HepG2 (cell line): ENCODE results near the gene CTLA4. TPM values are rescaled to one million over a fixed set of nuclear protein-coding genes. Genes with fewer than 3 reads are reported as not detected.

Experiments
- ATAC-seq: fragments of 200-7000 bp; cut with Tn5 transposase; 3 replicates; pipeline ENCODE4 v1.9.1; 2020; ENCODE audit warnings: mild to moderate bottlenecking, moderate library complexity
- BruUV-seq: library from RNA; stranded (reverse); fragments of 400-500 nt; replicated peaks from 2 replicates; lab custom pipeline; 2021; lab: Mats Ljungman, UMichigan
- CTCF ChIA-PET: fragments of 300-600 bp; formaldehyde crosslinking; extraction: SDS; loops from one replicate; lab custom pipeline; 2021; ENCODE audit warnings: low total read pairs, inconsistent platforms, low intra/inter-chr PET ratio; lab: Yijun Ruan, JAX
- POLR2A ChIA-PET: fragments of 350-600 bp; sonication (Branson Sonifier 250); formaldehyde crosslinking; loops from one replicate; lab custom pipeline; 2020; ENCODE audit warnings: antibody characterized with exemption, inconsistent platforms; lab: Yijun Ruan, JAX
- DNase-seq: peaks from one replicate; pipeline ENCODE4 v3.0.0-alpha.2; 2015; ENCODE audit warnings: low spot score
- FAIRE-seq: peaks from 3 replicates; lab custom pipeline; 2011; peaks lifted over from hg19 to GRCh38; lab: Jason Lieb, UNC
- H2AFZ ChIP-seq: one replicate; pipeline ENCODE4 v1.6.1; 2011; ENCODE audit warnings: low read length, inconsistent platforms
- H3K27ac ChIP-seq: fragments of 300-600 bp; 3 replicates; pipeline ENCODE4 v1.8.0; 2011; ENCODE audit warnings: mixed run types, mild to moderate bottlenecking, mixed read lengths, low read length, inconsistent platforms; ENCODE audit not compliant: insufficient read depth; ENCODE audit errors: extremely low read length
- H3K27me3 ChIP-seq, 2 experiments: fragments of 200-600 bp in 1 of 2; 2 replicates in 1 of 2; 3 replicates in 1 of 2; pipeline versions ENCODE4 v1.6.0 to v1.8.0; 2011; ENCODE audit warnings: low read length in 2 of 2, mild to moderate bottlenecking in 2 of 2, moderate library complexity in 2 of 2, inconsistent platforms in 1 of 2; ENCODE audit not compliant: insufficient read depth in 2 of 2, control insufficient read depth in 1 of 2
- H3K36me3 ChIP-seq, 2 experiments: fragments of 200-600 bp in 1 of 2; replicated peaks in 1 of 2; 2 replicates in 1 of 2; 3 replicates in 1 of 2; pipeline versions ENCODE4 v1.5.1 to v1.8.0; 2011; ENCODE audit warnings: low read length in 2 of 2, inconsistent platforms in 1 of 2; ENCODE audit not compliant: insufficient read depth in 2 of 2, control insufficient read depth in 1 of 2
- H3K4me1 ChIP-seq: 2 replicates; pipeline ENCODE4 v1.5.1; 2012; ENCODE audit warnings: low read length, inconsistent platforms; ENCODE audit not compliant: insufficient read depth
- H3K4me2 ChIP-seq: 2 replicates; pipeline ENCODE4 v1.6.0; 2011; ENCODE audit warnings: low read depth, low read length, inconsistent platforms
- H3K4me3 ChIP-seq, 3 experiments: fragments of 200-600 bp in 1 of 3; sonication (generic), shearing (Covaris generic) in 1 of 3; replicated peaks in 1 of 3; 2 replicates each; pipeline ENCODE4 v1.5.1; 2011 to 2016; ENCODE audit warnings: low read length in 3 of 3, inconsistent platforms in 2 of 3, low read depth in 2 of 3, mild to moderate bottlenecking in 2 of 3, control low read depth in 1 of 3, mixed read lengths in 1 of 3; ENCODE audit not compliant: insufficient read depth in 1 of 3
- H3K79me2 ChIP-seq: one replicate; pipeline ENCODE4 v1.6.1; 2011; ENCODE audit warnings: low read length, inconsistent platforms; ENCODE audit not compliant: insufficient read depth
- H3K9ac ChIP-seq: 2 replicates; pipeline ENCODE4 v1.6.0; 2011; ENCODE audit warnings: mild to moderate bottlenecking, low read depth, low read length, inconsistent platforms; ENCODE audit not compliant: insufficient read depth
- H3K9me3 ChIP-seq: 2 replicates; pipeline ENCODE4 v1.5.1; 2012; ENCODE audit warnings: mild to moderate bottlenecking, low read length
- H4K20me1 ChIP-seq: 2 replicates; pipeline ENCODE4 v1.6.0; 2011; ENCODE audit warnings: inconsistent platforms, mild to moderate bottlenecking, low read length, moderate library complexity; ENCODE audit not compliant: insufficient read depth
- ATRX ChIP-seq: sonication (generic); formaldehyde crosslinking; IDR thresholded peaks from 2 replicates; pipeline ENCODE4 v1.4.0; 2020; ENCODE audit warnings: missing genetic modification reagents, borderline replicate concordance
- DZIP1 ChIP-seq: sonication (generic); formaldehyde crosslinking; IDR thresholded peaks from 2 replicates; pipeline ENCODE4 v1.5.0; 2020; ENCODE audit warnings: mild to moderate bottlenecking, missing genetic modification reagents
- ETV5 ChIP-seq: IDR thresholded peaks from 2 replicates; pipeline ENCODE4 v1.6.1; 2018; ENCODE audit warnings: missing biosample characterization, missing genetic modification reagents, inconsistent platforms, borderline replicate concordance
- KAT2B ChIP-seq: fragments of 150-350 bp; IDR thresholded peaks from 2 replicates; pipeline ENCODE4 v1.6.1; 2014; ENCODE audit warnings: low read depth, low read length, borderline replicate concordance
- KDM3A ChIP-seq: IDR thresholded peaks from 2 replicates; pipeline ENCODE4 v1.6.1; 2018; ENCODE audit warnings: low read depth, missing compliant biosample characterization
- KLF15 ChIP-seq: sonication (generic); formaldehyde crosslinking; IDR thresholded peaks from 2 replicates; pipeline ENCODE4 v1.8.1; 2023; ENCODE audit warnings: borderline replicate concordance, mild to moderate bottlenecking, inconsistent platforms, missing genetic modification reagents, mixed read lengths
- PCBP2 ChIP-seq: fragments of 200-400 bp; formaldehyde crosslinking; optimal IDR thresholded peaks from 2 replicates; pipeline ENCODE3; 2018; ENCODE audit warnings: low read length, low read depth; ENCODE audit not compliant: poor library complexity, severe bottlenecking
- ZFP36L2 ChIP-seq: sonication (generic); formaldehyde crosslinking; IDR thresholded peaks from 2 replicates; pipeline ENCODE4 v1.4.0; 2020; ENCODE audit warnings: missing genetic modification reagents
- ZNF30 ChIP-seq: sonication (generic); formaldehyde crosslinking; IDR thresholded peaks from 2 replicates; pipeline ENCODE4 v1.5.0; 2020; ENCODE audit warnings: mild to moderate bottlenecking, missing genetic modification reagents
- ZNF432 ChIP-seq: sonication (generic); formaldehyde crosslinking; IDR thresholded peaks from 2 replicates; pipeline ENCODE4 v1.5.0; 2020; ENCODE audit warnings: missing genetic modification reagents, mild to moderate bottlenecking, borderline replicate concordance
- ZNF441 ChIP-seq: sonication (generic); formaldehyde crosslinking; IDR thresholded peaks from 2 replicates; pipeline ENCODE4 v1.7.0; 2021; ENCODE audit warnings: missing genetic modification reagents, borderline replicate concordance
- ZNF562 ChIP-seq: sonication (generic); formaldehyde crosslinking; IDR thresholded peaks from 2 replicates; pipeline ENCODE4 v1.8.0; 2022; ENCODE audit warnings: missing genetic modification reagents, borderline replicate concordance
- ZNF749 ChIP-seq: sonication (generic); formaldehyde crosslinking; IDR thresholded peaks from 2 replicates; pipeline ENCODE4 v1.8.0; 2022; ENCODE audit warnings: mild to moderate bottlenecking, missing genetic modification reagents, moderate library complexity, borderline replicate concordance
- ZNF792 ChIP-seq: IDR thresholded peaks from 2 replicates; pipeline ENCODE4 v1.6.1; 2016
- ZNF839 ChIP-seq: sonication (generic); formaldehyde crosslinking; IDR thresholded peaks from 2 replicates; pipeline ENCODE4 v1.4.0; 2020; ENCODE audit warnings: missing genetic modification reagents, mild to moderate bottlenecking, borderline replicate concordance
- ZSCAN30 ChIP-seq: sonication (generic); formaldehyde crosslinking; IDR thresholded peaks from 2 replicates; pipeline ENCODE4 v1.5.0; 2020; ENCODE audit warnings: mild to moderate bottlenecking, missing genetic modification reagents
- WGBS: methylation state at CpG from one replicate; pipeline ENCODE4 v1.1.6; 2017; ENCODE audit warnings: low lambda C conversion rate; 5-methylcytosine and 5-hydroxymethylcytosine counted together
- in situ Hi-C: cut with HindIII; loops from 2 replicates; pipeline ENCODE4 v1.10.0; 2017; ENCODE audit warnings: low pct_unique_long_range_greater_than_20kb; ENCODE audit not compliant: extremely low pct_ligation_motif_present
- intact Hi-C: fragments of 100-400 bp; cut with micrococcal nuclease; formaldehyde crosslinking; loops from one replicate; pipeline ENCODE4 v1.10.0; 2022; ENCODE audit not compliant: unreplicated experiment
- polyA plus RNA-seq, 8 experiments: library from polyadenylated mRNA; depleted of rRNA in 3 of 8; stranded (reverse) in 7 of 8; unstranded in 1 of 8; fragments of >200 nt; fragmentation: Illumina TruSeq in 4 of 8; extraction: Trizol in 4 of 8; gene quantifications; 2 replicates each; pipeline versions ENCODE4 v1.2.1 to v1.2.3, GENCODE V29; 2011 to 2016; ENCODE audit warnings: low read depth in 4 of 8, missing spikeins in 1 of 8, mixed read lengths in 1 of 8; ENCODE audit not compliant: insufficient read depth in 1 of 8
- total RNA-seq, 5 experiments: library from RNA; depleted of rRNA; stranded (reverse); fragments of >200 nt; fragmentation: Illumina TruSeq; extraction: Trizol; gene quantifications; 2 replicates each; pipeline ENCODE4 v1.2.3, GENCODE V29; 2016; ENCODE audit warnings: low read depth in 1 of 5

Gene CTLA4
- total and polyA plus RNA-seq, 2 of the 13 experiments (the other 11 are each of a cell fraction or from before 2014, with no cell fraction given): 0.16 TPM; not detected in 1

GRCh38 chr2:203853271-203853670 lies 14.3 kb upstream of the CTLA4 start:
- H3K27me3 ChIP-seq: peaks cover 0 to 6% of the 10 kb centered on the region in 2 experiments; a peak in 1 of 5 replicates
- BruUV-seq: no TSS peak
- no peak for TF ChIP-seq ETV5 (CRISPR knock-in tag)
- TF ChIP-seq ZNF432 (CRISPR knock-in tag): no peak
- no peak for TF ChIP-seq ZNF792 (CRISPR knock-in tag)
- TF ChIP-seq ATRX: no peak
- no peaks in the 10 kb centered on the region for H3K4me1 ChIP-seq
- H3K79me2 ChIP-seq: no peaks in the 10 kb centered on the region
- H3K4me3 ChIP-seq: no peak overlapping the region
- H2AFZ ChIP-seq: no peak overlapping the region
- ATAC-seq (no peak), DNase-seq (no peak), FAIRE-seq (no peak)
- no peak overlapping the region for H3K27ac ChIP-seq
- in situ Hi-C loops (no loop called here), intact Hi-C loops (no loop called here)
- WGBS: 8% methylated on average over 3 of the region's 3 CpGs
- H3K36me3 ChIP-seq: no peaks in the 10 kb centered on the region
- no peak overlapping the region for H3K4me2 ChIP-seq
- ChIA-PET CTCF (no interaction called here), POLR2A (no interaction called here)
- no peak overlapping the region for H3K9ac ChIP-seq
- no peaks in the 10 kb centered on the region for H3K9me3 ChIP-seq
- H4K20me1 ChIP-seq: no peaks in the 10 kb centered on the region

DNA sequence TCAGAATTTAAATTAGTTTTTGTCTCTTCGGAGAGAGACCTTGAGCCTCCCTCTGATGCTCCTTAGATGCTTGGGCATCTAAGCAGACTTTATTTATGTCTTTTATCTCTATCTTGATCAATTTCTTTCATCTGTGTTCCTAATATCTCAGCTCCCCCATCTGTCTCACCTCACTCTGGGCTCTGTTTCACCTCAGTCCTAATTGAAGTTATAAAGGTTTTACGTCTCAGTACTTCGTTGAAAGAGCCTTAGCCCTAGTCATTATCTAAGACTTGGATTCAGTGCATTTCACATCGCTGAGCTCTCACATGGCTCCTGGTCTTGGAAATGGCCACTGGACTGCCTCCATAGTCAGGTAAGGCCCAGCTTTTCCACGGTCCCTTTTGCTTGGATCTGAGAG lies 13.8 kb upstream of the CTLA4 start:
- DNase-seq (no peak), FAIRE-seq (no peak), ATAC-seq (no peak)
- intact Hi-C loops (no loop called here), in situ Hi-C loops (no loop called here)
- Histone ChIP-seq H3K27me3 (peaks cover 0 to 6% of the 10 kb centered on the region in 2 experiments; a peak in 1 of 5 replicates), H3K79me2 (no peaks in the 10 kb centered on the region), H3K27ac (no peak overlapping the region), H3K4me2 (no peak overlapping the region), H3K4me1 (no peaks in the 10 kb centered on the region), H3K9ac (no peak overlapping the region), H4K20me1 (no peaks in the 10 kb centered on the region), H3K36me3 (no peaks in the 10 kb centered on the region), H3K9me3 (no peaks in the 10 kb centered on the region), H2AFZ (no peak overlapping the region), H3K4me3 (no peak overlapping the region)
- no peak for TF ChIP-seq KAT2B
- no peak for TF ChIP-seq KLF15 (CRISPR knock-in tag)
- no peak for TF ChIP-seq ZNF749 (CRISPR knock-in tag)
- TF ChIP-seq ZSCAN30: no peak
- TF ChIP-seq KDM3A (CRISPR knock-in tag): no peak
- no peak for TF ChIP-seq PCBP2
- no peak for TF ChIP-seq ZNF562 (CRISPR knock-in tag)
- TF ChIP-seq ZNF441: no peak
- no peak for TF ChIP-seq ZFP36L2 (CRISPR knock-in tag)
- no peak for TF ChIP-seq ZNF839
- TF ChIP-seq DZIP1: no peak
- TF ChIP-seq ZNF30: no peak
- POLR2A ChIA-PET: no interaction called here
- CTCF ChIA-PET: no interaction called here
- no TSS peak for BruUV-seq
- WGBS: 29% methylated on average over 5 of the region's 5 CpGs
